GM12892 (cell line): ENCODE data around the gene INHA.

Source experiments
- DNase-seq: peaks from one replicate; pipeline ENCODE4 v3.0.0; 2011; ENCODE audit not compliant: insufficient read length
- FAIRE-seq: peaks from 2 replicates; lab custom pipeline; 2011; peaks lifted over from hg19 to GRCh38; lab: Jason Lieb, UNC
- POLR2A ChIP-seq: IDR thresholded peaks from 2 replicates; pipeline ENCODE4 v1.6.1; 2011; ENCODE audit warnings: low read depth, low read length, control low read depth
- POLR2AphosphoS5 ChIP-seq: IDR thresholded peaks from 2 replicates; pipeline ENCODE4 v1.6.1; 2011; ENCODE audit warnings: low read depth, low read length, control low read depth
- TAF1 ChIP-seq: IDR thresholded peaks from 2 replicates; pipeline ENCODE4 v1.6.1; 2011; ENCODE audit warnings: low read depth, mild to moderate bottlenecking, control low read depth, low read length, borderline replicate concordance

The INHA gene

GRCh38 chr2:219542931-219543595 is 29.0 kb upstream of the INHA start:
- TF ChIP-seq TAF1 (no peak), POLR2A (no peak), POLR2AphosphoS5 (no peak)
- FAIRE-seq = peak; percentile 40
- DNase-seq = peak; percentile 45

- peak; percentile 99 for DNase-seq
- FAIRE-seq = peak; percentile 98
- no peak for TF ChIP-seq POLR2AphosphoS5
- no peak for TF ChIP-seq POLR2A
- no peak for TF ChIP-seq TAF1
Measured at GRCh38 chr2:219543596-219544358, 28.3 kb upstream of the INHA start, which contains the start of the genes CHPF and TMEM198. TSS of gene CHPF (minus strand) at chr2:219543809. CDS start at chr2:219543538, 271 bp downstream. TSS of gene TMEM198 (plus strand) at chr2:219544028. CDS start at chr2:219544728, 700 bp downstream.

DNA sequence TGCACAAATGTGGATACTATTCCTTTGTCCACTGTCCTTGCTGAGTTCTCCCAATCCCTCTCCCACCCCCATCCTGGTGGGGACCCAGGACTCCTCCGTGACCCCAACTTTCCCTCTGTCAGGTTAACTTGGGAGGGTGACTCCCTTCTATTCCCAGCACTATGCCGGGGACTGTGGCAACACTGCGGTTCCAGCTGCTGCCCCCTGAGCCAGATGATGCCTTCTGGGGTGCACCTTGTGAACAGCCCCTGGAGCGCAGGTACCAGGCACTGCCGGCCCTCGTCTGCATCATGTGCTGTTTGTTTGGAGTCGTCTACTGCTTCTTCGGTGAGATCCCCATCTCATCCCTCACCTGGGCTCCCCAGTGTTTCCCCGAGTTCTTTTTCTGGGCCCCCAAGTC is 27.5 kb upstream of the INHA start:
- TF ChIP-seq POLR2A = no peak
- TF ChIP-seq POLR2AphosphoS5 = no peak
- TF ChIP-seq TAF1 = no peak
- no peak for DNase-seq
- FAIRE-seq = no peak

DNA sequence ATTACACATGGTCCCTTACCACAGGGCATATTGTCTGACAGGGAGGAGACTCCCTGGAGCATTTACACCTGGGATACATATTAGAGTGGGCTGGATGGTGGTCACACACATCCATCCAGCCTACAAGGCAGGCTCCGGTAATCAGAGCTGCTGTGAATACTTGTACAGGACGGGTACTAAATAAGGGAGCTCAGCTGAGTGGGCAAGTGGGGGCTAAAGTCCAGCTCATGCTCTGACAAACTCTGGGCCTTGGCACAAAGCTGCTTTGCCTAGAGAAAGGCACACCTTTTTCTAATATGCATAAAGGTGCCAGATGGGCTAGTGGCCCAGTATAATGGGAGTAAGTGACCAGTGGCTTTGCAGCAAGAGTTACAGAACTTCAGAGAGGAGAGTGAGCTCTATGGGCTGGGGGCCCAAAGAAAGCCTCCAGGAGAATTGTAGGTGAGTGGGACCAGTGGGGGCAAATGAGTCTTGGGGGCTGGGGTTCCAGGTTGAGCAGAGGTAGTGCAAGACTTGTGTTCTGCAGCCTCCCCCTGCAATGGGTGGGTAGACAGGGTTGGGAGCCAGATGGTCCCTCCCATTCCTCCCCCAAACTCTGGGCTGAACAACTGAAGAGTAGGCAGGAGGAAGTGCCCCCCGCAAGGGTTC is 26.7 kb upstream of the INHA start:
- no peak for FAIRE-seq
- DNase-seq = no peak
- TF ChIP-seq POLR2A (no peak), POLR2AphosphoS5 (no peak), TAF1 (no peak)

GRCh38 chr2:219545943-219546352 is 26.2 kb upstream of the INHA start:
- DNase-seq (no peak), FAIRE-seq (no peak)
- TF ChIP-seq POLR2AphosphoS5 = no peak

DNA sequence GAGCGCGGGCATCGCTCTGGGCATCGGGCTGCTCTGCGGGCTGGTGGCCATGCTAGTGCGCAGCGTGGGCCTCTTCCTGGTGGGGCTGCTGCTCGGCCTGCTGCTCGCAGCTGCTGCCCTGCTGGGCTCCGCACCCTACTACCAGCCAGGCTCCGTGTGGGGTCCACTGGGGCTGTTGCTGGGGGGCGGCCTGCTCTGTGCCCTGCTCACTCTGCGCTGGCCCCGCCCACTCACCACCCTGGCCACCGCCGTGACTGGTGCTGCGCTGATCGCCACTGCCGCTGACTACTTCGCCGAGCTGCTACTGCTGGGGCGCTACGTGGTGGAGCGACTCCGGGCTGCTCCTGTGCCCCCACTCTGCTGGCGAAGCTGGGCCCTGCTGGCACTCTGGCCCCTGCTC is 24.5 kb upstream of the INHA start:
- TF ChIP-seq POLR2A (no peak), POLR2AphosphoS5 (no peak), TAF1 (no peak)
- DNase-seq (no peak), FAIRE-seq (no peak)

DNA sequence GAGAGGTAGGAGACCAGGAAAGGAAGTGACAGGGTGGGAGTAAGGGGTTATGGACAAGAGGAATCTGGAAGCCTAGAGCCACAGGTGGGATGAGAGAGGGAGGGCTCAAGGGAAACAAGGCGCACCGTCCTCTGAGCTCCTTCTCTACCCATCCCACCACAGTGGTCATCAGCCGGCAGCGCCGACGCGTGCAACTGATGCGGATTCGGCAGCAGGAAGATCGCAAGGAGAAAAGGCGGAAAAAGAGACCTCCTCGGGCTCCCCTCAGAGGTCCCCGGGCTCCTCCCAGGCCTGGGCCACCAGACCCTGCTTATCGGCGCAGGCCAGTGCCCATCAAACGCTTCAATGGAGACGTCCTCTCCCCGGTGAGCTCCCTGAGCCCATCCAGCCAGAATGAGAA is 23.1 kb upstream of the INHA start:
- DNase-seq = no peak
- TF ChIP-seq POLR2A (no peak), POLR2AphosphoS5 (no peak), TAF1 (no peak)
- FAIRE-seq = no peak

DNA sequence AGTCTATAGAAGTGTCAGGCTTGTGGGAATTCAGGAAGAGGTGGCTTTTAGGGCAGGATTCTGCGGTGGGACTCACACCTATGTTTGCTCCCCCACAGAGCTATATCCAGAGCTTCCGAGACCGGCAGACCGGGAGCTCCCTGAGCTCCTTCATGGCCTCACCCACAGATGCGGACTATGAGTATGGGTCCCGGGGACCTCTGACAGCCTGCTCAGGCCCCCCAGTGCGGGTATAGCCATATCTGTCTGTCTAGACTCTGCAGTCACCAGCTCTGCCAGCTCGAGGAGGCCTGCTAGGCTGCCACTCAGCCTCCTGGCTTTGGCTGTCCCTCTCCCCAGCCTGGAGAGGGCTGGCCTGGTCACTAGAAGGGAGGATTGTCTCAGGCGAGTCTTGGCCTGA is 22.5 kb upstream of the INHA start:
- TF ChIP-seq POLR2A (no peak), POLR2AphosphoS5 (no peak), TAF1 (no peak)
- no peak for DNase-seq
- FAIRE-seq = no peak

DNA sequence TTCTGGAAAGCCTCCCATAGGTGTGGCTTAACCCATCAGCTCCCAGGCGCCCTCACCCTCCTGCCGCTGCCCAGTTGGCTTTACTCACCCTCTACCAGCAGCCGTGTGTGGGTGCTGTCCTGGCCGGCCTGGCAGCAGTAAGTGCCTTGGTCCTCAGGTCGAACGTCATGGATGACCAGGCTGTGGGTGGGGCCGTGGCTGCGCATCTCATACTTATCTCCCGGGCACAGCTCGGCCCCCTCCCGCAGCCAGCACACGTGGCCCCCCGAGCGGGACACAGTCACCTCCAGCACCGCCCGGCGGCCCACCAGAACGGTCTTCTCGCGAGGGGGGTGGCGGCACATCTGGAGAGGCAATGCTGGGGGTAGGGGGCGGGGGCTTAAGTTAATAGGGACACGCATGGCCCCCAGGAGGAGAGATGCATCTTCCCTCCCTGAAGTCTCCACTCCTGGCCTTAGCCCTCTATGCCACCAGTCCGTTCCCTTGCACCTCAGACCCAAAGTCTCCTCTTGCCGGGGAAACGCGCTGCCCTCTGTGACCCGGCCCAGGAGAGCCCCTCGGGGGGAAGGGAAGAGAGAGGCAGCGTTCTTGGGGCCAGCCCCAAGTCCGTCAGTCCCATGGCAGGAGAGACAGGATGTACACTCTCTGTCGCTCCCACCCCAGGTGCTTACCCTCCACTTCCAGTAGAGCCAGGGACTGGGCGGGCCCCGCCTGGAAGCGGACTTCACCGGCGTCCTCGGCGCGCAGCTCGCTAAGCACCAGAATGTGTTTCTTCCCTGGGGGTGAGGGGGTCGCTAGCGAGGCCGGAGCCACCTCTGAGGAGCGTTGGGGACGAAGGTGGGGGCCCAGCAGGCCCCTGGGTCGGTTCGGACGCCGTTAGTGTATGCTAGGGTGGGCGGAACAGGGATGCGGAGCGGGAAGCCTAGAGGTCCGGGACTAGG is 20.4 kb upstream of the INHA start:
- FAIRE-seq (no peak), DNase-seq (no peak)
- no peak for TF ChIP-seq POLR2A
- no peak for TF ChIP-seq TAF1
- no peak for TF ChIP-seq POLR2AphosphoS5

DNA sequence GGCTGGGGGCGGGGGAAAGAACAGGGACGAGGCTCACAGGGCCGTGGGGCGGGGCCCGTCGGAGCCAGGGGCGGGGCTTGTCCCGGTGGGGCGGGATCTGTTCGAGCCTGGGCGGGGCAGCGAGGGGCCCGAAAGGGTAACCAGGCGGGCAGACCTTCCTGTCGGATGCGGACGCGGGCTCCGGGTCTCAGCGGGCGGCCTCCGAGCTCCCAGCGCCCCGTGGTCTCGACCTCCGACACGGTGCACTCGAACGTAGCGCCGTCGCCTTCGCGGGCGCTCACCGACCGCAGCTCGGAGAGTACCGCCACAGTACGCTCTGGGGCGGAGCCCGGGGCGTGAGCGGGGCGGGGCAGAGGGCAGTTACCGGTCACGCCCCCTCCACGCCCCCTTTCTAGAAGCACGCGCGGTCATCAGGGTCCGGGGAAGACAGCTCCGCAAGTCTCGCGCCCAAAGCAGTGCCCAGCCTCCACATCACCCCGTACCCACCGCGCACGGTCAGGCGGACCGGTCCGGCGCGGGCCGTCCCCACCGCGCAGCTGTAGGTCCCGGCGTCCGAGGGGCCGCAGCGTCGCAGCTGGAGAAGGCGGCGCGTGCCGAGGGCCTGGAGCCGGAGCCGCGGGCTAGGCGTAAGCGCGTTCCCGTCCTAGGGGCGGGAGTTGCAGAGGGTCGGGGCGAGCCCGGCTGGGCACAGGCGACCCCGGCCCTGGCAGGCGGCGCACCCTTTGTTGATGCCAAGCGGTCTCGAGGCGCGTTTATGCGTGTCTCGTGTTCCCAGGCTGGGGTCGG is 19.5 kb upstream of the INHA start:
- peak; percentile 84 for DNase-seq
- FAIRE-seq = peak; percentile 89
- no peak for TF ChIP-seq POLR2A
- no peak for TF ChIP-seq POLR2AphosphoS5
- no peak for TF ChIP-seq TAF1
